GM18505 (cell line): ENCODE data around the gene ASAP2.

ENCODE experiments used
- ATAC-seq: cut with Tn5 transposase; IDR thresholded peaks from one replicate; pipeline ENCODE4 v1.9.1; 2021; ENCODE audit not compliant: unreplicated experiment
- POLR2A ChIP-seq: IDR thresholded peaks from 4 replicates; pipeline ENCODE4 v1.6.1; 2011; ENCODE audit warnings: borderline replicate concordance; ENCODE audit not compliant: insufficient read depth, insufficient read length; ENCODE audit errors: extremely low read depth

The ASAP2 gene

GRCh38 chr2:9205963-9206948 is at the start of gene ASAP2:
ASAP2 (plus strand) TSS chr2:9206812; CDS start chr2:9207105, 293 bp downstream.
- TF ChIP-seq POLR2A: no peak
- ATAC-seq: peak; percentile 51

DNA sequence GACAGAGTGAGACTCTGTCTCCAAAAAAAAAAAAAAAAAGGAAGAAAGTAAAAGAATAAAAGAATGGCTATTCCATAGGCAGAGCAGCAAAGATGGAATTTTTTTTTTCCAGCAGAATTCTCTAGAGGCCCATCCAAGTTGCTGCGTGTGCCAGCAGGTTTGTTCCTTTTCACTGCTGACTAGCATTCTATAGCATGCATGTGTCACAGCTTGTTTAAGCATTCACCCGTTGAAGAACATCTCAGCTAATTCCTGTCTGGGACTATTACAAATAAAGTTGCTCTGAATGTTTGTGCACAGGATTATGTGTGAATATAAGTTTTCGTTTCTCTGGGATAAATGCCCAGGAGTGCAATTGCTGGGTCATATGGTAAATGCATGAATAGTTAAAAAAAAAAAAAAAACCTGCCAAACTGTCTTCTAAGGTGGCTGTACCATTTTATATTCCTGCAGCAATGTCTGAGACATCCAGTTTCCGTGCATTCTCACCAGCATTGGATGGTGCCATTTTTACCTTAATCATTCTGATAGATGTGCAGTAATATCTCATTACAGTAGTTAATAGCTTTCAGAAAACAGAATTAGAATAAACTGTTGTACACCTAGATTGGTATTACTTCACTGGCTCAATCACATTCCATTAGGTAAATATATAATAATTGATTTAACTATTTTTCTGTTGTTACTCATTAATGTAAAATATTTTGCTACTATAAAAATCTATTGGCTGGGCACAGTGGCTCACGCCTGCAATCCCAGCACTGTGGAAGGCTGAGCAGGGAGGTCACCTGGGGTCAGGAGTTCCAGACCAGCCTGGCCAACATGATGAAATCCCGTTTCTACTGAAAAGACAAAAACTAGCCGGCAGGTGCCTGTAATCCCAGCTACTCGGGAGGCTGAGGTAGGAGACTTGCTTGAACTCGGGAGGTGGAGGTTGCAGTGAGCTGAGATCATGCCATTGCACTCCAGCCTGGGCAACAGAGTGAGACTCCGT is 47.5 kb upstream of the ASAP2 start:
- ATAC-seq: no peak
- TF ChIP-seq POLR2A: no peak

DNA sequence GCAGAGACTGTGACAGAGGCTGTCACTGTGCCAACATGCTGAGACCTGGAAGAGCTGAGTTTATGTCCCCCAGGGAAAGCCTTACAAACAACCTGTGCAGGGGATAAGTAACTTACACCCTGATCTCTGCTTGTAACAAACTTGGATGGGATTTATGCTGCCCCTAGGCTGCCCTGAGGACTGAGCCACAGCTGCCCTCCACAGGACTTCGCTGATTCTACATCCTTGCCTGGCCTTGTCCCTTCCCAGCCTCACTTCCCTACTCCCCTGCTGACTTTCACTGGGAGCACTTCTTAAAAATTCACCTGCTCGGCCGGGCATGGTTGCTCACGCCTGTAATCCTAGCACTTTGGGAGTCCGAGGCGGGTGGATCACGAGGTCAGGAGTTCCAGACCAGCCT is 45.9 kb upstream of the ASAP2 start:
- no peak for TF ChIP-seq POLR2A
- no peak for ATAC-seq

DNA sequence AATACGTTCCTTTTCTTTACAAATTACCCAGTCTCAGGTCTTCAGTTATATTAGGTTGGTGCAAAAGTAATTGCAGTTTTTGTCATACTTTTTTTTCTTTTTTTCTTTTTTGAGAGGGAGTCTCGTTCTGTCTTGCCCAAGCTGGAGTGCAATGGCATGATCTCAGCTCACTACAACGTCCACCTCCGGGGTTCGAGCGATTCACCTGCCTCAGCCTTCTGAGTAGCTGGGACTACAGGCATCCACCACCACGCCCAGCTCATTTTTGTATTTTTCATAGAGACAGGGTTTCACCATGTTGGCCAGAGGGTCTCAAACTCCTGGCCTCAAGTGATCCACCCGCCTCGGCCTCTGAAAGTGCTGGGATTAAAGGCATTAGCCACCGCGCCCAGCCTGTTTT is 43.8 kb upstream of the ASAP2 start:
- no peak for ATAC-seq
- no peak for TF ChIP-seq POLR2A

DNA sequence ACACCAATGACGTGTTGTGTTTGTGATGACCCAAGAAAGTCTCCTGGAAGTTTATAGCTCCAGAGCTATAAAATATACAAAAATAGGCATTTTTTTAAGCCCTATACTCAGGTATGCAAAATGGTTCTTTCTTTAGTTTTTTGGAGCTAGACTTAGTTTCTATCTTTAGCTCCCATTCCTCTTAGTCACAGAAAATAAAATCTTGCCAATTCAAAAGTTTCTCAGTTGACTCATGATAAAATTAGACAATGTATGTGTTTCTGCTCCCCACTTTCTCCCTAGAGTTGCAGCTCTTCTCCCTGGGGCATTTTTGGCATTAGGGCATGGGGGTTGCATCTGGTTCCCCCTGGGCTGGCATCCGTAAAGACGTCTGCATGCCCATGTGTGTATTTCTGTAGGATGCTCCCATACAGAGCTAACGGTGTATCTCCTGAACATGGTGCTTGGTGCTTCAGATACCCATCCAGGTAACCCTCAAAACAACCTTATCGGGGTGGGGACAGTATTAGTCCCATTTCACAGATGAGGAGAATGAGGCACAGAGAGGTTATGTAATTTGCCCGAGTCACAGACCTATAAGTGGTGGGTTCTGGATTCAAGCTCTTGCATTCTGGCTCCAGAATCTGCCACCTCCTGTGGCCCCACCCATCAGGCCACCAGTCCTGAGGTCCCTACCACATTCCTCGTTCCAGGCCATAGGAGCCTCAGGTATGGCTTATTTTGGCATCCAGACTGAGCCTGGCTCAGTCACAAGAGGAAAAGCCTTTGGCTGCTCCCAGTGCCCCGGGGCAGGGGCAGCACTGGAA is 43.1 kb upstream of the ASAP2 start:
- no peak for ATAC-seq
- no peak for TF ChIP-seq POLR2A

- no peak for ATAC-seq
- no peak for TF ChIP-seq POLR2A
These were observed 42.5 kb upstream of the ASAP2 start for GRCh38 chr2:9164112-9164608.

- TF ChIP-seq POLR2A: no peak
- ATAC-seq: no peak
These were observed 41.0 kb upstream of the ASAP2 start for GRCh38 chr2:9165625-9166024.

DNA sequence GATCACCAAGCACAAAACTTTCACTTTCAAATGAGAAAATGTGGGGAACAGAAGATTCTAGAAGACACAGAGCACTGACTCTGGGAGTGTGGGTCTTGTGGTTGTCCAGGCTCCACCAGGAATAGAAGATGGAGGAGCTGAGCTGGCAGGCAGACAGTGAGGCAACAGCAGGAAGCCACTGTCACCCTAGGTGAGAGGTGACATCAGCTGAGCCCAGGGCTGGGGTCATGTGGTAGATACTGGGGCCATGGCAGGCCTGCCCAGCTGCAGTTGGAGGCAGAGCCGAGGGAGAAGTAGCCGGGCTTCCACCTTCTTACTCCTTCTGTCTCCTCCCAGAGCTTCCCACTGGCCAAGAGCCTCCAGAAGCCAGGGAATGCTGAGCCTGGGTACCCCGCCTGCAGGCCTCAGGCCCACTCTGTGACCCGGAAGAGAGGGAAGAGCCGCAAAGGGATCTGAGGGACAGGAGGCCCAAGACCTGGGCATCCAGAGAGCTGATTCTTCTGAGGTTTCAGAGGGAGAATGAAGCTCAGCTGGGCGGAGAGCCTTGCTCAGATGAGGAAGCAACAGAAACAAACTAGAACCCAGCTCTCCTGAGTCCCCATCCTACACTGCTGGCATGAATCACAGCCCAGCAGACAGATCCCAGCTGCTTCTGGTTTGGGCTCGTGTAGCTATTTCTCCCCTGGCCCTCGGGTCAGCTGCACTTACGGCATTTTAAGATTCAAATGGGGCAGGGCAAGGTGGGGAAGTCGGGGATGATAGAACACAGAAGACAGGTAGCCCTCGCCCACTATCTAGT is 39.8 kb upstream of the ASAP2 start:
- ATAC-seq: no peak
- no peak for TF ChIP-seq POLR2A

- ATAC-seq: no peak
- no peak for TF ChIP-seq POLR2A
These were observed 38.6 kb upstream of the ASAP2 start for GRCh38 chr2:9167718-9168657.

DNA sequence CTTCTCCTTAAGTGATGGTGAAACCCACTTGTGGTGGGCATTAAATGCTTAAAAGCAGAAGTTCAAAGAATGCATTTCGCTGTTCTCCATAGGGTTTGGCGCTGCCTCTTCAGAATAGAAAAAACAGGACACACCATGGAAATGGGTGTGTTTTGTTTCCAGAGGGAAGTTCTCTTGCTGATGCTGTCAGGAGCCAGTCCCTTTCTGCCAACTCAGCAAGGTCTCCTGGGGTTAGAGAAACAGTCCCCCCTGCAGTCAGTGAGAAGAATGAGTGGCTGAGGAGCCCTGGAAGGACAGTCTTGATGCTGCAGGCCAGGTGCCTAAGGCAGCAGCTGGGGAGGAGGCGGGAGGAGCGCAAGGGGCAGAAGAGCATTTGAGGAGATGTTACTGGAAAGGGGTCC is 37.8 kb upstream of the ASAP2 start:
- ATAC-seq: no peak
- no peak for TF ChIP-seq POLR2A
